HG02623 (cell line): ENCODE data around the gene EML1.

ENCODE experiments used
- ATAC-seq: cut with Tn5 transposase; IDR thresholded peaks from one replicate; pipeline ENCODE4 v1.9.1; 2021; ENCODE audit warnings: moderate library complexity; ENCODE audit not compliant: unreplicated experiment

Gene EML1

GRCh38 chr14:99952453-99952852 is 159.2 kb downstream of the EML1 start:
- ATAC-seq = no peak

- ATAC-seq = no peak
Observed at GRCh38 chr14:99955826-99956455, 162.7 kb downstream of the EML1 start.

GRCh38 chr14:99958380-99958779 is 165.2 kb downstream of the EML1 start:
- no peak for ATAC-seq

GRCh38 chr14:99961826-99962518 is 168.8 kb downstream of the EML1 start:
- ATAC-seq = no peak

- no peak for ATAC-seq
Observed at GRCh38 chr14:99964979-99965378, 171.8 kb downstream of the EML1 start.

GRCh38 chr14:99966037-99966835 is 173.0 kb downstream of the EML1 start:
- ATAC-seq = no peak

GRCh38 chr14:99966912-99967311 is 173.7 kb downstream of the EML1 start:
- ATAC-seq = no peak

- no peak for ATAC-seq
Observed at GRCh38 chr14:99968191-99968920, 175.1 kb downstream of the EML1 start.

GRCh38 chr14:99968941-99969340 is 175.7 kb downstream of the EML1 start:
- ATAC-seq = no peak

GRCh38 chr14:99969673-99970322 is 176.6 kb downstream of the EML1 start:
- ATAC-seq = no peak

GRCh38 chr14:99971087-99971940 is 178.1 kb downstream of the EML1 start:
- no peak for ATAC-seq

- ATAC-seq = no peak
Observed at GRCh38 chr14:99971941-99972747, 178.9 kb downstream of the EML1 start.

GRCh38 chr14:99972748-99973466 is 179.7 kb downstream of the EML1 start:
- no peak for ATAC-seq

GRCh38 chr14:99975190-99975589 is 182.0 kb downstream of the EML1 start:
- ATAC-seq = no peak

GRCh38 chr14:99976021-99976420 is 182.8 kb downstream of the EML1 start:
- no peak for ATAC-seq

- ATAC-seq = no peak
Observed at GRCh38 chr14:99976681-99977080, 183.5 kb downstream of the EML1 start.

- ATAC-seq = no peak
Observed at GRCh38 chr14:99980299-99980698, 187.1 kb downstream of the EML1 start.

GRCh38 chr14:99981806-99982205 is 188.6 kb downstream of the EML1 start:
- no peak for ATAC-seq
